Transverse colon (tissue), 4 donors: ENCODE results near the gene SKA2. TPM values are rescaled to one million over a fixed set of nuclear protein-coding genes. Genes with fewer than 3 reads are reported as not detected.
"Not testable (repeated sequence)": the region's sequence is repeated elsewhere in the genome, so short reads cannot be mapped to it uniquely, and the experiment has no call there.

Experiments
- DNase-seq: peaks from one replicate; pipeline ENCODE4 v3.0.0-alpha.2; 2019
- H3K27ac ChIP-seq, 4 donors: fragments of 200-600 bp; sonication (generic); 2 replicates each; pipeline ENCODE4 v1.5.1; 2016 to 2018; ENCODE audit warnings: inconsistent platforms in 4 of 4
- H3K27me3 ChIP-seq: fragments of 200-600 bp; sonication (generic); 2 replicates; pipeline ENCODE4 v1.5.1; 2017; ENCODE audit warnings: inconsistent platforms
- H3K36me3 ChIP-seq, 4 donors: fragments of 200-600 bp; sonication (generic); 2 replicates each; pipeline ENCODE4 v1.5.1; 2017 to 2019; ENCODE audit warnings: inconsistent platforms in 4 of 4
- H3K4me1 ChIP-seq, 4 donors: fragments of 200-600 bp; sonication (generic); 2 replicates each; pipeline ENCODE4 v1.5.1; 2017 to 2020; ENCODE audit warnings: inconsistent platforms in 4 of 4
- H3K4me3 ChIP-seq, 4 donors: fragments of 200-600 bp; sonication (generic); 1 replicate in 1 of 4; 2 replicates in 3 of 4; pipeline versions ENCODE4 v1.5.1 to v1.6.1; 2017 to 2019; ENCODE audit warnings: inconsistent platforms in 4 of 4
- H3K9me3 ChIP-seq, 2 donors: fragments of 200-600 bp; sonication (generic); 2 replicates each; pipeline ENCODE4 v1.5.1; 2017 to 2019; ENCODE audit warnings: inconsistent platforms in 2 of 2
- CTCF ChIP-seq, 5 experiments: fragments of 200-600 bp in 3 of 5; fragments of 450-650 bp in 2 of 5; sonication (generic) in 3 of 5; IDR thresholded peaks; 1 replicate in 2 of 5; 2 replicates in 3 of 5; pipeline ENCODE4 v1.5.1; 2016 to 2017; ENCODE audit warnings: antibody characterized with exemption in 5 of 5, inconsistent platforms in 3 of 5, mild to moderate bottlenecking in 2 of 5, moderate library complexity in 1 of 5
- EP300 ChIP-seq: sonication (generic); formaldehyde crosslinking; IDR thresholded peaks from one replicate; pipeline ENCODE4 v1.6.1; 2017; ENCODE audit warnings: antibody characterized with exemption, low read depth
- POLR2A ChIP-seq: fragments of 450-650 bp; IDR thresholded peaks from one replicate; pipeline ENCODE4 v1.6.1; 2016; ENCODE audit warnings: antibody characterized with exemption, mild to moderate bottlenecking, moderate library complexity
- POLR2AphosphoS5 ChIP-seq, 3 donors: sonication (generic); formaldehyde crosslinking; IDR thresholded peaks; one replicate each; pipeline ENCODE4 v1.6.1; 2016; ENCODE audit warnings: antibody characterized with exemption in 3 of 3
- WGBS, 2 donors: methylation state at CpG; one replicate each; pipeline ENCODE4 v1.1.5; 2018; ENCODE audit warnings: low coverage in 1 of 2; 5-methylcytosine and 5-hydroxymethylcytosine counted together
- in situ Hi-C, 4 donors: fragments of 200-750 bp; cut with MboI; loops; one replicate each; pipeline versions ENCODE4 v1.15.0 to v1.15.1; 2017; ENCODE audit warnings: low sequenced_read_pairs in 3 of 4, low pct_ligation_motif_present in 1 of 4, low pct_unique_long_range_greater_than_20kb in 1 of 4
- intact Hi-C: fragments of 100-400 bp; cut with DNase I; formaldehyde crosslinking; loops from one replicate; pipeline ENCODE4 v1.15.1; 2023; ENCODE audit warnings: low total_unique reads
- total RNA-seq, 4 donors: library from RNA; depleted of rRNA; stranded (reverse); fragments of >200 nt; gene quantifications; one replicate each; pipeline ENCODE4 v1.1.0, GENCODE V29; 2016

The SKA2 gene
- total RNA-seq, 4 donors from 2014 or later = 11.9 to 40.3 (median 22.3) TPM

GRCh38 chr17:59190806-59191205 is 35.8 kb upstream of the SKA2 start:
- intact Hi-C loops = no loop called here
- no peak overlapping the region for H3K27ac ChIP-seq
- no peak for TF ChIP-seq EP300
- no peak for TF ChIP-seq CTCF (IDR thresholded peaks at IDR 0.05)
- no peak for TF ChIP-seq POLR2A
- no peak for TF ChIP-seq POLR2AphosphoS5 (IDR thresholded peaks at IDR 0.05)
- no peaks in the 10 kb centered on the region for H3K36me3 ChIP-seq
- in situ Hi-C loops = no loop called here
- H3K9me3 ChIP-seq = no peaks in the 10 kb centered on the region
- H3K4me1 ChIP-seq = no peaks in the 10 kb centered on the region
- no peak overlapping the region for H3K4me3 ChIP-seq
- no peaks in the 10 kb centered on the region for H3K27me3 ChIP-seq
- WGBS, 2 donors = 95 to 100% methylated on average over 1 to 2 of the region's 2 CpGs
- no peak for DNase-seq

DNA sequence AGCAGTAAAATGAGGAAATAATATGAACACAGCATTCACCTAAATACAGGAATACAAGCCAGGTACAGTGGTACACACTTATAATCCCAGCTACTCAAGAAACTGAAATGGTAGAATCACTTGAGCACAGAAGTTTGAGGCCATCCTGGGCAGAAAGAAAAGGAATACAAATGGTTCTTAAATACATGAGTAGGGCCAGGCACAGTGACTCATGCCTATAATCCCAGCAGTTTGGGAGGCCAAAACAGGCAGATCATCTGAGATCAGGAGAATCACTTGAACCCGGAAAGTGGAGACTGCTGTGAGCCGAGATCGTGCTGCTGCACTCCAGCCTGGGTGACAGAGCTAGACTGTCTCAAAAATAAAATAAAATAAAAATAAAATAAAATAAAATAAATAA is 31.9 kb upstream of the SKA2 start:
- in situ Hi-C loops = no loop called here
- Histone ChIP-seq H3K4me3 (no peak overlapping the region), H3K27me3 (no peaks in the 10 kb centered on the region), H3K9me3 (no peaks in the 10 kb centered on the region), H3K36me3 (no peaks in the 10 kb centered on the region), H3K27ac (no peak overlapping the region), H3K4me1 (no peaks in the 10 kb centered on the region)
- DNase-seq = no peak
- TF ChIP-seq POLR2A = no peak
- WGBS, 2 donors = 50 to 96% methylated on average over 1 to 3 of the region's 3 CpGs
- intact Hi-C loops = no loop called here

DNA sequence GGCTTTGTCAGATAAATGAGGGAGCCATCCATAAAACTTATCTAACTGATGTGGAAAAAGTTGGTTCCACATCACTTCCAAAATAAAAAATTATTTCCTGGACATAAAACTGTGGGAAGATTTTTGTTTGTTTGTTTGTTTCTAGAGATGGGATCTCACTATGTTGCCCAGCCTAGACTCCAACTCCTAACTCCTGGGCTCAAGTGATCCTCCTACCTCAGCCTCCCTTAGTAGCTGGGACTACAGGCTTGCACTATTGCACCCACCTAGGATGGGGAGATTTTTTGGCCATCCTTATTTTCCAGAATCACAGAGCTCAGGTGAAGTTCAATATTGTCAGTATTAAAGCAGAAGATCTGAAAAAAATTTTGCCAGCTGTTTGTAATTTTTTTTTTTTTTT is 31.0 kb upstream of the SKA2 start:
- in situ Hi-C loops (no loop called here), intact Hi-C loops (no loop called here)
- no peaks in the 10 kb centered on the region for H3K36me3 ChIP-seq
- no peaks in the 10 kb centered on the region for H3K9me3 ChIP-seq
- no peak overlapping the region for H3K4me3 ChIP-seq
- TF ChIP-seq POLR2A = no peak
- no peak for TF ChIP-seq POLR2AphosphoS5 (IDR thresholded peaks at IDR 0.05)
- no peak for TF ChIP-seq EP300
- no peak for TF ChIP-seq CTCF (IDR thresholded peaks at IDR 0.05)
- no peaks in the 10 kb centered on the region for H3K27me3 ChIP-seq
- no peak for DNase-seq
- no peak overlapping the region for H3K27ac ChIP-seq
- no peaks in the 10 kb centered on the region for H3K4me1 ChIP-seq

GRCh38 chr17:59181481-59181880 is 26.5 kb upstream of the SKA2 start:
- Histone ChIP-seq H3K4me1 (no peaks in the 10 kb centered on the region), H3K9me3 (no peaks in the 10 kb centered on the region), H3K27ac (no peak overlapping the region), H3K36me3 (no peaks in the 10 kb centered on the region), H3K27me3 (no peaks in the 10 kb centered on the region), H3K4me3 (no peak overlapping the region)
- in situ Hi-C loops (no loop called here), intact Hi-C loops (no loop called here)
- TF ChIP-seq POLR2AphosphoS5 (IDR thresholded peaks at IDR 0.05) (no peak), EP300 (no peak), POLR2A (no peak)
- no peak for DNase-seq
- 95% methylated on average over 9 of the region's 9 CpGs; no CpG with 5 or more reads in 1 of the 2 donors for WGBS, 2 donors

DNA sequence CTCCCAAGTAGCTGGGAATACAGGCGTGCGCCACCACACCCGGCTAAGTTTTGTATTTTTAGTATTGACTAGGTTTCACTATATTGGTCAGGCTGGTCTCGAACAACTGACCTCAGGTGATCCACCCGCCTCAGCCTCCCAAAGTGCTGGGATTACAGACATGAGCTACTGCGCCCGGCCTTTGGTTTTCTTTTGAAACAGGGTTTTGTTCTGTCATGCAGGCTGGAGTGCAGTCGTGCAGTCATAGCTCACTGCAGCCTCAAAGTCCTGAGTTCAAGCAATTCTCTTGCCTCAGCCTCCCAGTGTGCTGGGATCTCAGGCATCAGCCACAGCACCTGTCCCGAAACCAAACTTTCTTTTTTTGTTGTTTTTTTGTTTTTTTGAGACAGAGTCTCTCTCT is 25.6 kb upstream of the SKA2 start:
- TF ChIP-seq CTCF (IDR thresholded peaks at IDR 0.05) = no peak
- no peak for TF ChIP-seq POLR2A
- no peak for TF ChIP-seq EP300
- no peak for TF ChIP-seq POLR2AphosphoS5 (IDR thresholded peaks at IDR 0.05)
- no peaks in the 10 kb centered on the region for H3K9me3 ChIP-seq
- in situ Hi-C loops (no loop called here), intact Hi-C loops (no loop called here)
- 96 to 98% methylated on average over 9 of the region's 9 CpGs for WGBS, 2 donors
- DNase-seq = no peak
- H3K27ac ChIP-seq = no peak overlapping the region
- H3K4me3 ChIP-seq = no peak overlapping the region
- H3K27me3 ChIP-seq = no peaks in the 10 kb centered on the region
- H3K36me3 ChIP-seq = no peaks in the 10 kb centered on the region
- no peaks in the 10 kb centered on the region for H3K4me1 ChIP-seq

GRCh38 chr17:59179601-59180000 is 24.6 kb upstream of the SKA2 start:
- intact Hi-C loops, in situ Hi-C loops, H3K36me3 ChIP-seq, H3K27ac ChIP-seq, H3K27me3 ChIP-seq, H3K9me3 ChIP-seq, H3K4me1 ChIP-seq, H3K4me3 ChIP-seq, DNase-seq: not testable (repeated sequence)
- 93% methylated on average over 2 to 11 of the region's 11 CpGs for WGBS, 2 donors
